Neural cell (in vitro differentiated cells): ENCODE results near the gene RABL3. TPM values are rescaled to one million over a fixed set of nuclear protein-coding genes. Genes with fewer than 3 reads are reported as not detected.
"Not testable (repeated sequence)": the region's sequence is repeated elsewhere in the genome, so short reads cannot be mapped to it uniquely, and the experiment has no call there.

ENCODE experiments used
- H2AFZ ChIP-seq: fragments of 200-600, 300-800 bp; sonication (generic), shearing (Covaris generic); 2 replicates; pipeline ENCODE4 v1.6.0; 2014; ENCODE audit warnings: low read depth, mild to moderate bottlenecking, antibody characterized with exemption, low read length, moderate library complexity
- H3F3A ChIP-seq: fragments of 200-600 bp; shearing (Covaris generic); 2 replicates; pipeline ENCODE4 v1.6.1; 2016; ENCODE audit warnings: mild to moderate bottlenecking, moderate library complexity, mixed read lengths, antibody characterized with exemption, low read length; ENCODE audit not compliant: insufficient read depth, poor library complexity, severe bottlenecking
- H3K27ac ChIP-seq: fragments of 200-600, 300-800 bp; sonication (generic), shearing (Covaris generic); 2 replicates; pipeline ENCODE4 v1.5.1; 2014; ENCODE audit warnings: mild to moderate bottlenecking, low read length, moderate library complexity
- H3K27me3 ChIP-seq: fragments of 300-800, 200-600 bp; sonication (generic), shearing (Covaris generic); 2 replicates; pipeline ENCODE4 v1.6.0; 2014; ENCODE audit warnings: mild to moderate bottlenecking, low read depth, low read length, moderate library complexity; ENCODE audit not compliant: insufficient read depth
- H3K36me3 ChIP-seq: fragments of 300-800, 200-600 bp; sonication (generic), shearing (Covaris generic); 2 replicates; pipeline ENCODE4 v1.5.1; 2014; ENCODE audit warnings: mild to moderate bottlenecking, antibody characterized with exemption, low read length, moderate library complexity; ENCODE audit not compliant: insufficient read depth
- H3K4me2 ChIP-seq: fragments of 300-800, 200-600 bp; sonication (generic), shearing (Covaris generic); 2 replicates; pipeline ENCODE4 v1.6.0; 2014; ENCODE audit warnings: mild to moderate bottlenecking, low read length
- H3K4me3 ChIP-seq: fragments of 300-800, 200-600 bp; sonication (generic), shearing (Covaris generic); 2 replicates; pipeline ENCODE4 v1.5.1; 2014; ENCODE audit warnings: mild to moderate bottlenecking, low read length, moderate library complexity
- H3K79me2 ChIP-seq: fragments of 200-600 bp; shearing (Covaris generic); replicated peaks from 2 replicates; pipeline ENCODE4 v1.6.0; 2014; ENCODE audit warnings: mild to moderate bottlenecking, low read length, moderate library complexity; ENCODE audit not compliant: insufficient read depth
- H3K9ac ChIP-seq: fragments of 300-800, 200-600 bp; sonication (generic), shearing (Covaris generic); 2 replicates; pipeline ENCODE4 v1.6.1; 2016; ENCODE audit warnings: mild to moderate bottlenecking, low read length, mixed read lengths
- H3K9me2 ChIP-seq: fragments of 200-600 bp; shearing (Covaris generic); 2 replicates; pipeline ENCODE4 v1.6.1; 2016; ENCODE audit warnings: mild to moderate bottlenecking, low read length, mixed read lengths; ENCODE audit not compliant: insufficient read depth
- H3K9me3 ChIP-seq: fragments of 200-600, 300-800 bp; sonication (generic), shearing (Covaris generic); 2 replicates; pipeline ENCODE4 v1.6.1; 2016; ENCODE audit warnings: mild to moderate bottlenecking, mixed run types, low read length, moderate library complexity, mixed read lengths
- H4K20me1 ChIP-seq: fragments of 200-600 bp; shearing (Covaris generic); 2 replicates; pipeline ENCODE4 v1.6.1; 2016; ENCODE audit warnings: mild to moderate bottlenecking, mixed run types; ENCODE audit not compliant: insufficient read depth
- CTCF ChIP-seq: fragments of 450-650 bp; IDR thresholded peaks from 2 replicates; pipeline ENCODE4 v1.5.1; 2014; ENCODE audit warnings: antibody characterized with exemption, mild to moderate bottlenecking, moderate library complexity; ENCODE audit not compliant: poor library complexity, severe bottlenecking
- EP300 ChIP-seq: fragments of 450-650 bp; conservative IDR thresholded peaks from 2 replicates; pipeline ENCODE4 v1.6.1; 2014; ENCODE audit warnings: antibody characterized with exemption, mild to moderate bottlenecking, moderate library complexity; ENCODE audit not compliant: poor library complexity, severe bottlenecking
- EZH2 ChIP-seq: fragments of 200-600, 300-800 bp; shearing (Covaris generic), sonication (generic); IDR thresholded peaks from 2 replicates; pipeline ENCODE4 v1.6.1; 2014; ENCODE audit warnings: antibody characterized with exemption, low read length, borderline replicate concordance, mild to moderate bottlenecking; ENCODE audit not compliant: insufficient read depth, poor library complexity, severe bottlenecking
- MXI1 ChIP-seq: fragments of 450-650 bp; conservative IDR thresholded peaks from 2 replicates; pipeline ENCODE4 v1.6.1; 2014; ENCODE audit warnings: antibody characterized with exemption, mild to moderate bottlenecking; ENCODE audit not compliant: poor library complexity, severe bottlenecking
- POLR2AphosphoS5 ChIP-seq: IDR thresholded peaks from 2 replicates; pipeline ENCODE4 v1.6.1; 2012
- RAD21 ChIP-seq: fragments of 450-650 bp; conservative IDR thresholded peaks from 2 replicates; pipeline ENCODE4 v1.6.1; 2014; ENCODE audit warnings: antibody characterized with exemption, mild to moderate bottlenecking, moderate library complexity
- REST ChIP-seq: IDR thresholded peaks from 2 replicates; pipeline ENCODE4 v1.6.1; 2012; ENCODE audit warnings: borderline replicate concordance
- SMC3 ChIP-seq: fragments of 450-650 bp; conservative IDR thresholded peaks from 2 replicates; pipeline ENCODE4 v1.6.1; 2014; ENCODE audit warnings: antibody characterized with exemption, mild to moderate bottlenecking, moderate library complexity; ENCODE audit not compliant: poor library complexity
- TAF1 ChIP-seq: IDR thresholded peaks from 2 replicates; pipeline ENCODE4 v1.6.1; 2012; ENCODE audit warnings: low read depth
- polyA plus RNA-seq: library from polyadenylated mRNA; depleted of rRNA; stranded (reverse); fragments of >200 nt; gene quantifications from 2 replicates; pipeline ENCODE4 v1.2.3, GENCODE V29; 2014

The RABL3 gene
- polyA plus RNA-seq, 1 donor from 2014 or later = 14.7 TPM

GRCh38 chr3:120678984-120679383, 63.3 kb downstream of the RABL3 start:
- Histone ChIP-seq H3K79me2 (no peaks in the 10 kb centered on the region), H3K9me3 (no peaks in the 10 kb centered on the region), H3K27ac (no peak overlapping the region), H4K20me1 (no peaks in the 10 kb centered on the region), H3K9ac (no peak overlapping the region), H3K4me2 (no peak overlapping the region), H3K36me3 (no peaks in the 10 kb centered on the region), H3K27me3 (no peaks in the 10 kb centered on the region), H2AFZ (no peak overlapping the region), H3K4me3 (no peak overlapping the region), H3F3A (no peaks in the 10 kb centered on the region), H3K9me2 (no peaks in the 10 kb centered on the region)
- no peak for TF ChIP-seq TAF1
- no peak for TF ChIP-seq EP300
- no peak for TF ChIP-seq RAD21
- TF ChIP-seq SMC3 = no peak
- no peak for TF ChIP-seq REST
- no peak for TF ChIP-seq CTCF
- no peak for TF ChIP-seq EZH2
- TF ChIP-seq MXI1 = no peak
- no peak for TF ChIP-seq POLR2AphosphoS5

- no peaks in the 10 kb centered on the region for H4K20me1 ChIP-seq
- no peak overlapping the region for H3K4me3 ChIP-seq
- no peaks in the 10 kb centered on the region for H3K9me2 ChIP-seq
- no peak overlapping the region for H3K27ac ChIP-seq
- no peak overlapping the region for H3K4me2 ChIP-seq
- no peaks in the 10 kb centered on the region for H3K9me3 ChIP-seq
- H3F3A ChIP-seq = no peaks in the 10 kb centered on the region
- TF ChIP-seq TAF1 = no peak
- TF ChIP-seq EP300 = no peak
- no peak for TF ChIP-seq POLR2AphosphoS5
- no peak for TF ChIP-seq EZH2
- no peak for TF ChIP-seq REST
- TF ChIP-seq RAD21 = no peak
- no peak for TF ChIP-seq MXI1
- TF ChIP-seq SMC3 = no peak
- no peak for TF ChIP-seq CTCF
- H3K79me2 ChIP-seq = no peaks in the 10 kb centered on the region
- H3K27me3 ChIP-seq = no peaks in the 10 kb centered on the region
- no peaks in the 10 kb centered on the region for H3K36me3 ChIP-seq
- no peak overlapping the region for H2AFZ ChIP-seq
- no peak overlapping the region for H3K9ac ChIP-seq
These were observed 63.9 kb downstream of the RABL3 start for GRCh38 chr3:120678331-120678947.

- not testable (repeated sequence) for H4K20me1 ChIP-seq, H3K4me3 ChIP-seq, H3F3A ChIP-seq, H3K79me2 ChIP-seq, H3K9me2 ChIP-seq, H3K27me3 ChIP-seq, H3K9me3 ChIP-seq, H3K4me2 ChIP-seq, H3K36me3 ChIP-seq, H3K27ac ChIP-seq, H2AFZ ChIP-seq, H3K9ac ChIP-seq
These were observed 65.1 kb downstream of the RABL3 start for GRCh38 chr3:120677193-120677592.
